GM18499 (cell line): ENCODE measurements around the gene MACROD2.

Experiments used
- ATAC-seq: cut with Tn5 transposase; IDR thresholded peaks from one replicate; pipeline ENCODE4 v1.9.1; 2021; ENCODE audit warnings: moderate number of reproducible peaks; ENCODE audit not compliant: insufficient read depth, unreplicated experiment

Gene MACROD2

DNA sequence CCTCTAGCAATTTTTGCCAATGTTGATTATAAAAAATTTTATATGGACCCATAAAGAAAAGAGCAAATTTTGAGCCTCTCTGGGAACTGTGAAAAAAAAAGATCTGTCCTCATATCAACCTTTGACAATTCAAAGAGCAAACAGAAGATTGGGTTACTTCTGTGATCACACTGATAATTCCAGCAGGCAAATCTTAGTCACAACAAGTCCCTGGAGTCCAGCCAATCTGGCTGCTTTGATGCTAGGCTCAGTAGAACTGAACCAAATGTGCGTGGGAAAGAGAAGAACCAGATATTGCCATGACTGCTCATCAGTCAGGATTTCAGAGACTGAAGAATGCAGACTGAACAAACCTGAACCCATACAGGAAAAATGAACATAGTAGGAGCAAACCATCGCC lies 780.5 kb downstream of the MACROD2 start:
- no peak for ATAC-seq

DNA sequence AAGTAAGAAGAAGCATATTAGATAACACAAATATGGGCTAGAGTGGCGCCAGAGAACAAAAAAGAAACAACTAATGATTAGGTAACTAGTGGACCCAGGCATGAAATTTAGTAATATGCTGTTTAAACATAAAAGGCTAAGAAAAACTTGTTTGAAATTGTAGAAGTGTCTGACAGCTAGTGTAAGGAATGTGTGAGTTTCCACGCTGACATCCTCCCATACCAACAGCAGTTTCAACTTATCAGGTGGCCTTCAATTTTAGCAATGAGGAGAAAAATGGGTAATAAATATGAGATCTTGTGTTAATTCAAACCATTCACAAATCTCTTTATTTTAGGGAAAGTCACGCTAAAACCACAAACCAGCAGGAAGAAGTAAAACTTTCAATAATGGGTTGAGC lies 782.3 kb downstream of the MACROD2 start:
- ATAC-seq: no peak

DNA sequence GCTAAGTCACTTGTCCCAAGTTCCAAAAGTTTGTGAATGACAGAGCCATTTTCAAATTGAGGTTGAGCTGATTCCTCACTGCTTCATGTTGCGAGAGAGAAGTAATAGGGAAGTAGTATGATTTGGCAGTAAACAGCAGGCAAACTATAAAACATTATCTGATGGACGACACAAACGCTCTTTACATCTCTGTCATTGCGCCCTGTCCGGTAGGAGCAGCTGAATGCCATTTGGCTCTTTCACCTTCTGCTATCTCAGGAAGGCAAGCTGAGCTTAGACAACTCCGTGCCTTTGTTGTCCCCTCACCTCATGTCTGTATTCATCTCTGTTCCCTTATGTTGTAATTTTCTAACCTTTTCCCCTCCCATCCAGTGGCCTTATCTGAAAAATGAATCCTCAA lies 782.8 kb downstream of the MACROD2 start:
- no peak for ATAC-seq

DNA sequence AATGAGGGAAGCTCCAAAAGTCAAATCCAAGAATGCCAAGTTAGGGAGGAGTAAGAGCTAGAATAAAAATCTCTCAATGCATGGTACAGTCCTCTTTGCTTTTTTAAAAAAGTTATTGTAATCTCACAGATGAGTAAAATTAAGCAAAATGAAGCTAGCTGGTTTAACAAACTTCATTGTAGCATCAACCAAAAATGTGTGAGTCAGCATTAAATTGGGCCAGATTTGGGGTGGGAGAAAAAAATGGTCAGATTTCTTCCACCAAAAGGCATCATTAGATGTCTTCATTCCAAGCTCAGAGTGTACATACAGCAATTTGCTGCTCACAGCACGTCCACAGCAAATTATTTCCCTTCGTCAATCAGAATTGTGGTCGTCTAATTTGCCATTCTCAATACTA lies 783.6 kb downstream of the MACROD2 start:
- ATAC-seq: no peak

DNA sequence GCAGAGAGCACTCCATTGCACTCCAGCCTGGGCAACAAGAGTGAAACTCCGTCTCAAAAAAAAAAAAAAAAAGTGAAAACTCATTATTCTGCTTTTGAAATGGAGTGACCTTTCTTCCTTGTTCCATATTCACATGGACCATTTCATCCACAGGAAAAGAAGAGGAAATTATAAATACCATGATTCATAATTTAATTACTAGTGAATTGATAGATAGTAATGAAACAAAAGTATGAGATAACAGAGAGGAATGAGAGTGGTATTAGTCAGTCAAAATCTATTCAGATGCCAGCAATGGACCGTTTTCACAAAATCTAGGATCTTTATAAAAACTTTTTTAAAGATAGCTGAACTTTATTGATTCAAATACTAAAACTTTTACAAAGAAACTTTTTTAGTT lies 785.2 kb downstream of the MACROD2 start:
- no peak for ATAC-seq

DNA sequence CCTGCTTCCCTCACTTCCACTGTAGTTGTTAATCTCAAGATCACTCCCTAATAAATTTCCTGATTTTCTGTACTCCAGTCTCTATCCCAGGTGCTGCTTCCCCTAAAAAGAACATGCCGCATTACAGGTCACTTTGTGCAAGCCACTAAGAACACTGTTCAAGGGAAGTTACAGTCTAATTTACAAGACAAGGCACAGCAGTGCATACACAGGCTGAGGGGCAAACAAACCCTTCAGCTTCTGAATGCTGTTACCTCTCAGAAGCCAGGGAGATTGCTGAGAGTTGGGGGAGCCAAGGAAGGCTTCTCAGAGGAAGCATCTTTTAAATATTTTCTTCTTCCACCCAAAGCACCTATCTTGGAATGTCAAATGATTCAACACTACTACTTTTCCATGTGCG lies 787.4 kb downstream of the MACROD2 start:
- ATAC-seq: no peak

DNA sequence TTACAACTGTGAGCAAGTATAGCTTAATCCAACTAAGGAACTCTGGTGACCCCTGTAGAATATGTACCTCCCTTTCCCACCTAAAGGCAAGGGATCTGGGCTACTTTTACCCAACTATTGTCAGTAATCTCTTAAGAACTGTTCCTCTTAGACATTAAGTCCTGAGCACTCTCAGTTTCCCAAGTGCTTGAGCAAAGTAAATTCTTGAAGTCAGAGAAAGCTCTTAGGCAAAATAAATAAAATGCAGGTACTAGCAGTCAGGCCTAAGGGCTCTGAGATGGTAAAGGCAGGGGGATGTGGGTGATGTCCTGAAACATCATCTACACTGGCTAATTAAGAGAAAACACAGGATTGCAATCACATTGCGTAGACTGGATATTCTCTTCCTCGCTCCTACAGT lies 788.5 kb downstream of the MACROD2 start:
- no peak for ATAC-seq

DNA sequence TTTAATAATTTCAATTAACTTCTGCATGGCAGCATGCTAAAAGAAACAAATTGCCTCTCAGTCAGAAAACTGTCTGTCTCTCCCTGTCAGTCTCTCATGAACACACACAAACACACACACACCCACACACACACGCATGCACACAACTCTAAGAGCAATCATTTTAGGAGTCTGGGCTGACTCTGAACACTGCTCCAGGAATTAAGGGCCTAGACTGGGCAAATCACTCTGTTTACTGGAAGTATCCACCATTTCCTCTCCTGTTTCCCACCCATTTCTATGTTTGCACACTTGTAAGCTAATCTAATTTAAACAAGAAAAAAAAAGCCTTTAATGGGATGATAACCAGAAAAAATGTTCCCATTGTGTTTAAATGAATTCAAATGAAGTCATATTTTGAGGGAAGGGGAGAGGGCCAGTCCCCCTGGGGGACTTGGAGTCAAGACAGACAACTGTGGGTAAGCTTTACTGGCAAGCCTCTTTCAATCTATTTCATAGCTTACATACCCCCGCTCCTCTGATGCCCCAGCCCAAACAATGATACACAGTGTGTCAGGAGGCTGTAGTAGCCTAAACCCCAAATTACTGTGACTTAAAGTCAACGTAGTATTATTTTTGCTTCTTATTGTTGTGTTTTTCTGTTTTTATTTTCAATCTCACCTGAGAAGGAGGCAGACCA lies 789.9 kb downstream of the MACROD2 start:
- no peak for ATAC-seq

DNA sequence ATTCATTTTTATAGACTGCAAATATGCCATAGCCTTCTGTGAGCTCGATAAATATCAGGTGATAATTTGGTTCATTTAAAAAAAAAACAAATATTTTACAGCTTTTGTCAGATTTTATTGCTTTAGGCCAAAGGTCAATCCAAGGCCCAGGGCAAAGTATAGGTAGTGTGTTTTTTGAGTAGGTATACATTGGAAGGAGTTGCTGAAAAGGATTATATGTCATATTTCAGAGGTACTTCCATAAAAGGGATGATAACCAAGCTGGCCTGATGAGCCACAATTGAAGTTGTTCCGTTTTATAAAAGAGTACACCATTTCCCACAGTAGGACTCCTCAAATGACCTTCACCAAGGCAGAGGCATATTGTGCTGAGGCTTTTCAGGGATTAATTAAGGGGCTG lies 794.9 kb downstream of the MACROD2 start:
- no peak for ATAC-seq

DNA sequence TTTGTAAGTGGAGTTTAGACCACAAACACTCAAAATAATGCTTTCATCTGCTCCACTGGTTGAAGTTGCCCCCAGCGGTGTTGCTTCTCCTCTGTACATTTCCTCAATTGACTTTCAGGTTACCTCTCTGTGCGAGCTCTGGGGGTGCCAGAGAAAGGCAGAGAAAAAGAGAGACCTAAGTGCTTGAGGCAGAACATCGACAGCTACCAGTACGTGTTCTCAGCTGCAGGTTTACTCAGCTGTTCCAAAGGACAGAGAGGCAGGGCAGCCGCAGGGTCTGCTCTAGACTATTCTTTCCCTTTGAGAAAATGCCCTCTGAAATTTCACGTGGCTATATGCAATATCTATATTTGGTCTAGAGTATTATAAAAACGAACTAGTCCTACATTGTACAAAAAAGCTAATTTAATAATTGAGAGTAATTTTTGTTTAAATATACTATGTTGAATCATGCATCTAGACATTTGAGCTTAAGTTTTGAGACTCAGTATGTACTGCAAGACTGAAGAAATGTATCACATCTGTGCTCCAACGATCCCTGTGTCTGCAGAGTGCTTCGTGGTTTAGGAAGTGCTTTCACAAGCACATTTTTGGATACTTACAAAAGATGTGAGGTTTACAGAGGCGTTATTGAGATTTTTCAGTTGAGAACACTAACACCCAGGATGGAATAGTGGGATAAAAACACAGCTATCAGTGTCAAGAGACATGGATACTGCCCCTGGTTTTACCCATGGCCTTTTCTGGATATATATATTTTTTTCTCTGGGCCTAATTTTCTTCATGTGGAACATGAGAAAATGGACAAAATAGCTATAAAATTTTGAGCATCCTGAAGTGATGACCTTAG lies 795.7 kb downstream of the MACROD2 start:
- no peak for ATAC-seq

DNA sequence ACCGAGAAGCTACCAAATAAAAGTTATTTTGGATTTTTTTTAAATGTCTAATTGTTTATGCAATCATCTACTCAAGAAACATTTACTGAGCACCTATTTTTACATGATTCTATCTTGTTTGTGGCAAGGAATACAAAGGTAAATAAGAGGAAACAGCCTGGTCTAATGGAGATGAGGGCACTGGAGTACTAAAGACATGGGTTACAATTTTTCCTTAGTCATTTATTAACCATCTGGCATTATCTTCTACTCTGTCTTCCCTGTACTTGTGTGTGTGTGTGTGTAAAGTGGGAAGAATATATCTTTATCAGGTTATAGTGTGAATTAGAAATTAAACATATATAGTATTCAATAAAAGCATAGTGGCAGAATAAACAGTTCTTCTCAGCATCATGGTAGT lies 797.6 kb downstream of the MACROD2 start:
- no peak for ATAC-seq

DNA sequence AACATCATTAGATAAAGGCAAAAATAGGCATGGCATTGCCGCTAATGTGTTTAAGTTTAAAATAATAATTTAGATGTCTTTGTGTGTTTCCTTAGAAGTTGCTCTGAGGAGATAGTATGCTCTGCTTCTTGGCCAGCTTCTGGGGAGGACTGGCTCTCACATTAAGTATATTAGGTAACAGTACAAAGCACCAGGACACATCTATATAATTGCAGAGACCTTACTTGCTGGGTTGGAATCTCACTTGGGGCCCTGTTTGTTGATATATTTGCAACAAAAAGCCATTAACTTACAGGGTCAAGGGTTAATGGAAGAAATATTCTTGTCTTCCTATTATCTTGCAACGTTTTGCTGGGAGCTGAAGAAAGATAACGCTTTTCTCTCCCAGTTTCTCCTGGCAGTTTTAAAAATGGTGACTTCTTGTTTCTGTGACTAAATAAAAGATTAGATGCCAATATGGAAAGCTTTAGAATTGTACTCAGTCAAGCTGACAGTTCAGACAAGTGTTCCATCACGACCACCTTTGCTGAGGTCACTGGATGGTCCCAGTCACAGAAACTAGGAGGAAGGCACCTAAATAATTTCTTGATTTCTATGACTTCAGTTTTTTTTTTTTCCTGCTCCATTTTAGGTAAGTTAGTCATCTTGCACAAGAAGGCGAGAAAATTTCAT lies 804.4 kb downstream of the MACROD2 start:
- ATAC-seq: no peak

DNA sequence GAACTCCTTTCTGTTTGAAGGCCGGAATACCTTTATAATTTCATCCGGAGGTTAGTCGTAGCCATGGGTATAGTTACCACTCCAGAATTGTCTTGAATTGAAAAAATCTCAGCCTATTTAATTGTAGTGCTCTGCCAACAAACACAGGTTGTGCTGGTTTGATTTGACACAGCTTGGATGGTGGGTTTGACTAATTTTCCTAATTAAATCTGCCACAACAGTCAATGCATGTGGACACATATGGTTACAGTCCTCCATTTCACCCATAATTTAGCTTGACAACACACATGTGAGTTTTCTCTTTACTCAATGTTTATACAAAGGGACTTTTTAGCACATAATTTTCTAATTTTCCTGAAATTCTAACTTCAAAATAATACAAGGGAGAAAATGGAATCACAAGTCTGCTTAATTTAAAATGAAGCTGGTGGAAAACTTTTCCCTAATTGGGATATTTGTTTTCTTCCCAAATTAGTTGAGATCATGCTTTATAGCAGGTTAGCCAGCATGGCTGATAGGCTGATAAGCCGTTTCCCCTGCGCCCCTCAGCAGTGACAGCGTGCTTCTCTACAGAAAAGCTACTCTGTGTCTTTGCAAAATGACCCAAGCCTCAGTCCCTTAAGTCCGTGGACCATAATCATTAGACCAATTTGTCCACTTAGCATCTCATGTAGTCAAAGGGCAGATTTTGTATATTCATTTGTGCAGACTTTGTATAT lies 805.5 kb downstream of the MACROD2 start:
- ATAC-seq: no peak

DNA sequence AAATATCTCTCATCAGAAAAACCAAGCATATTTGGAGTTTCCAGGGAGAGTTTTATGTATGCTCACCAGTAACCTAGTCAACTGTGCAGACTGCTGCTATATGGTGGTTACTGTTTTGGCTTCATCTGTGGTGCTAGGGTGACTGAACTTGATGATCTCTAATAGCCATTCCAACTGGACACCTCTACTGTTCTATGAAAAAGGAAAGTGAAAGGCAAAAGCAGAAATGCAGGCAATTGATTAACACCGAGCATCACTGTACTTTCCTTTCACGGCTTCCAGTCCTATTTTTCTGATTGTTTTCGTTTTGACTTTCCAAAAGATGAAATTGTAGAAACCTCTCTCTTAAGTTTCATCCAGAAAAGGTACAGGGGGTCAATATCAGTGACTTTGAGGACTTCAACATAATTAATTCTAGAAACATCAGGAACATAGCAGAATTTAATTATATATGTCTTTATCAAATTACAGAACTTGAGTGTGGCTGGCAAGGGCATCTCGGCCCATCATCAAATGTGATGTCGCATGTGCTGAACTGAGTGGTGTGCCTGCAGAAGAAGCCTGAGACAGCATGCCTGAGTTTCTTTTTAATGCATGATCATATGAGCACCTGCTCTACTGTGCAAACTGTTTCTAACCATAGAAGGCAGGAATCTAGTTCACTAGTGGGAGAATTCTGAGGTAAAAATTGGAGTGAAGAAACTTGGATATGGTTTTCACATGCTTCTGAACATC lies 806.4 kb downstream of the MACROD2 start:
- no peak for ATAC-seq

DNA sequence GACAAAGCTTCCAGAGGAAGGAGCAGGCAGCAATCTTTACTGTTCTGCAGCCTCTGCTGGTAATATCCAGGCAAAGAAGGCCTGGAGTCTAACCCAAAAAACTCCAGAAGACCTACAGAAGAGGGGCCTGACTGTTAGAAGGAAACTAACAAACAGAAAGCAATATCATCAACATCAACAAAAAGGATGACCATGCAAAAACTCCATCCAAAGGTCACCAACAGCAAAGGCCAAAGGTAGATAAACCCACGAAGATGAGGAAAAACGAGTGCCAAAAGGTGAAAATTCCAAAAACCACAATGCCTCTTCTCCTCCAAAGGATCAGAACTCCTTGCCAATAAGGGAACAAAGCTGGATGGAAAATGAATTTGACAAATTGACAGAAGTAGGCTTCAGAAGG lies 811.9 kb downstream of the MACROD2 start:
- no peak for ATAC-seq

DNA sequence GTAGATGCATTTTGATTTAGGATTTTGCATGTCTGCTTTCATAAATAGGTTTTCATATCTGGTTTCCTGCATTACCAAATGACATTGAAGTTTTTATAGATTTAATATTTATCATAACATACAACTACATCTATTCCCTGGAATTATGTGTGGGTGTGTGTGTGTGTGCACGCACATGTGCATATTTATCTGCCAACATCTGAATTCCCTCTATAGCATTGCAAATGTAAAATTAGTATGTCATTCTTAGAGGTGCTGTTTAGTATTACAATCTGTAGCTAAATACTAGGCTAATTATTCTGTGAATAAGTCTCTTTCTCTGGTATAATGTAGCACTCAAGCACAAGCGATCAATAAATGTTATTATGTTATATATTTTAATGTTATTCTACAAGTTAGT lies 820.0 kb downstream of the MACROD2 start:
- no peak for ATAC-seq

DNA sequence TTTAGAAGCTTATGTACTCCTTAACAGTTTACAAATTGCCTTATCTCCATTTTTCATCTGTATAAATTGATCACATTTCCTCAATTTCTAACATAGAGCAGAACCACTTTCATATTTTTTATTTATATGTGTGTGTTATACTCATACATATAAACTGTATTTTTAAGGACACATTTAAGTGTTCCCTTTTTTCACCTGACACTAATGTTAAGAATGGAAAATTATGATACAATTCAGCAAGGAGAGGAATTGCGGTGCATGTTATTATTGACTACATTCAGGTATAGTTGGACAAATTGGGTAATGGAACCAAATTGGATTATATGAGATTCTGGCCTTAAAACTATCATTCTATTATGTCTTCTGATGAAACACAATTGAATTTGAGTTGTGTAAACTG lies 821.2 kb downstream of the MACROD2 start:
- no peak for ATAC-seq

DNA sequence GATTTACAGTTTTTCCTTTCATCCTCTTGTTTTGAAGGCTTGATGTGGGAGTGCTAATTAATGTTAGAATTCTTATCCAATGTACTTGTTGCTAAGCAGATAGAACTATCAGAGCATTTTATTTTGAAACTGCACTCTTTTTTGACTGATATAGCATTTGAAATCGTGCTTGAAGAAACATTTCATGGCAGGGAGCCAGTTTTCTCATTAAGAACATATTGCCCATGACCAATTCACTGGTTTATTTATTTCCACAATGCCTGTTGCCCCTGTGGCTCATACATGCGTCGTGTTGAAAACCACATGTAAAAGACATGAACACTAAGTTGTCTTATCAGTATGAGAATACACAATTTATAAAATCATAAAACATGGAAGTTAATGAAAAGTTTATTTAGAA lies 821.8 kb downstream of the MACROD2 start:
- no peak for ATAC-seq

DNA sequence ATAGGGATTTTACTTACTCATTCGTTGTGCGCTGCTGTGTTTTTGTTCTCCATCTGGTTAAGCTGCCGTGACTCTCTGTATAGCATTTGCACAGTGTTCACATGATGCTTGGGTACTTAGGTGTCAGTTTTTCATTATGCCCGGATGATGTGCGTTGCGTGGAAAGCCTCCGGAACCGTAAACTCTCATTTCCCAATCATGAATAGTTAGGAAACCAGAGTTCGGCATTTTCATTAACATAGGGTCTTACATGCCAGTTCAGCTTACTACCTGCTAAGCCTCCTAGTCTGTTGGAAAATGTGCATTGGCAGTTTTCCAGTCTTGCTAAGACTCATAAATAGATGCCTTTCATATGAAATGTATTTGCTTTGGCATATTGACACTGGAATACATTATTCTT lies 825.5 kb downstream of the MACROD2 start:
- ATAC-seq: no peak

DNA sequence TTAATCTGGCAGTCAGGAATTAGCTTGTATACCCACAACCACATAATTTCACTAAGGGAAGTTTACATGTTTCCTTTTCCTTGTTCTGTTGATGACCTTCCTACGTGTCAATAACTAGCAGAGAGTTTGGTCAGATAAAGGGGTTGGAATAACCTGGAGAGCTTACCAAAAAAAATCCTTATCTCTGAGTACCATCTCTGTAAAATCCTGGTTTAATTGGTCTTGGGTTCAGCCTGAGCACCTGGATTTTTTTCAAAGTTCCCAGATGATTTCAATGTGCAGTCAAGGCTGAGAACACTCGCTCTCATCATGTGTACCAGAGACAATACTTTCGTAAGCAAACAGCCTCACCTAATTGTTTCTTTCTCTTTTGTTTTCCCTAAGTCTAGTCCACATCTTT lies 825.9 kb downstream of the MACROD2 start:
- ATAC-seq: no peak
